GM12878 (cell line): ENCODE measurements around the gene ANKRD28. TPM values are rescaled to one million over a fixed set of nuclear protein-coding genes. Genes with fewer than 3 reads are reported as not detected.

Experiments
- ATF7 ChIP-seq: fragments of 450-650 bp; IDR thresholded peaks from 2 replicates; pipeline ENCODE4 v1.6.1; 2016; ENCODE audit warnings: low read depth, mild to moderate bottlenecking
- BHLHE40 ChIP-seq, 2 experiments: fragments of 450-650 bp in 1 of 2; IDR thresholded peaks; 2 replicates each; pipeline ENCODE4 v1.6.1; 2011 to 2017; ENCODE audit warnings: low read depth in 2 of 2, borderline replicate concordance in 1 of 2, improper control_type of control experiment in 1 of 2, low read length in 1 of 2, mild to moderate bottlenecking in 1 of 2
- BMI1 ChIP-seq: fragments of 450-650 bp; IDR thresholded peaks from 2 replicates; pipeline ENCODE4 v1.6.1; 2016; ENCODE audit warnings: mild to moderate bottlenecking, moderate library complexity, borderline replicate concordance
- ESRRA ChIP-seq: IDR thresholded peaks from 2 replicates; pipeline ENCODE4 v1.6.1; 2012; ENCODE audit warnings: mild to moderate bottlenecking, low read length, improper control_type of control experiment
- EZH2 ChIP-seq: IDR thresholded peaks from 2 replicates; pipeline ENCODE4 v1.6.1; 2012; ENCODE audit warnings: low read depth, mild to moderate bottlenecking, control low read depth, inconsistent platforms, low read length, borderline replicate concordance; ENCODE audit not compliant: control insufficient read depth
- FOS ChIP-seq: IDR thresholded peaks from 3 replicates; pipeline ENCODE4 v1.6.1; 2011; ENCODE audit warnings: borderline replicate concordance; ENCODE audit not compliant: insufficient read length; ENCODE audit errors: extremely low read depth
- IRF4 ChIP-seq: IDR thresholded peaks from 2 replicates; pipeline ENCODE4 v1.6.1; 2011; ENCODE audit warnings: low read depth, low read length
- MEF2B ChIP-seq: fragments of 450-650 bp; IDR thresholded peaks from 2 replicates; pipeline ENCODE4 v1.6.1; 2018; ENCODE audit warnings: mild to moderate bottlenecking, moderate library complexity; ENCODE audit not compliant: partially characterized antibody, poor library complexity, severe bottlenecking
- MTA2 ChIP-seq: fragments of 450-650 bp; IDR thresholded peaks from 2 replicates; pipeline ENCODE4 v1.6.1; 2016; ENCODE audit warnings: low read depth, mild to moderate bottlenecking, moderate library complexity
- NBN ChIP-seq: fragments of 450-650 bp; IDR thresholded peaks from 2 replicates; pipeline ENCODE4 v1.6.1; 2016
- NFIC ChIP-seq: IDR thresholded peaks from 2 replicates; pipeline ENCODE4 v1.6.1; 2012; ENCODE audit warnings: low read depth, mild to moderate bottlenecking, inconsistent platforms, low read length, moderate library complexity
- NFXL1 ChIP-seq: fragments of 450-650 bp; IDR thresholded peaks from 2 replicates; pipeline ENCODE4 v1.6.1; 2017; ENCODE audit warnings: antibody characterized with exemption, mild to moderate bottlenecking, borderline replicate concordance
- POU2F2 ChIP-seq: IDR thresholded peaks from 3 replicates; pipeline ENCODE4 v1.6.1; 2011; ENCODE audit warnings: low read depth, mild to moderate bottlenecking, low read length, borderline replicate concordance
- SIX5 ChIP-seq: IDR thresholded peaks from 2 replicates; pipeline ENCODE4 v1.6.1; 2011; ENCODE audit warnings: mild to moderate bottlenecking, low read depth, low read length, moderate library complexity; ENCODE audit not compliant: severe bottlenecking
- SMC3 ChIP-seq: IDR thresholded peaks from 2 replicates; pipeline ENCODE4 v1.6.1; 2011; ENCODE audit warnings: low read length, improper control_type of control experiment, borderline replicate concordance
- SREBF1 ChIP-seq: IDR thresholded peaks from 2 replicates; pipeline ENCODE4 v1.6.1; 2012; ENCODE audit warnings: mild to moderate bottlenecking, low read length
- STAT3 ChIP-seq: IDR thresholded peaks from 2 replicates; pipeline ENCODE4 v1.6.1; 2011; ENCODE audit warnings: low read depth, low read length, improper control_type of control experiment
- polyA plus RNA-seq, 11 experiments: library from polyadenylated mRNA; depleted of rRNA in 4 of 11; unstranded in 6 of 11; stranded (reverse) in 5 of 11; fragments of >200 nt; fragmentation: Nextera tagmentation in 4 of 11; fragmentation: Illumina TruSeq in 1 of 11; extraction: Ambion mirVana in 4 of 11; extraction: Trizol in 1 of 11; gene quantifications; 1 replicate in 1 of 11; 2 replicates in 10 of 11; pipeline versions ENCODE4 v1.2.1 to v1.2.3, GENCODE V29; 2011 to 2016; ENCODE audit warnings: inconsistent platforms in 2 of 11, missing spikeins in 2 of 11, low read depth in 1 of 11
- total RNA-seq, 4 experiments: library from RNA; depleted of rRNA in 3 of 4; stranded (reverse); fragments of >200 nt in 3 of 4; fragmentation: Illumina TruSeq in 1 of 4; extraction: Trizol in 1 of 4; gene quantifications; 2 replicates each; pipeline versions ENCODE4 v1.2.1 to v1.2.3, GENCODE V29; 2013 to 2021
- TF ChIP-seq, protein P1 (sequence below): fragments of 150-350 bp; IDR thresholded peaks from 2 replicates; pipeline ENCODE4 v1.6.1; 2016; ENCODE audit warnings: low read depth, low read length
- TF ChIP-seq, protein P2 (sequence below): IDR thresholded peaks from 2 replicates; pipeline ENCODE4 v1.6.1; 2011; ENCODE audit warnings: borderline replicate concordance, low read depth, mild to moderate bottlenecking, moderate library complexity, low read length; ENCODE audit not compliant: insufficient read depth, poor library complexity, severe bottlenecking
- TF ChIP-seq, protein P3 (sequence below): fragments of 450-650 bp; IDR thresholded peaks from 2 replicates; pipeline ENCODE4 v1.6.1; 2018; ENCODE audit warnings: borderline replicate concordance, mild to moderate bottlenecking; ENCODE audit not compliant: partially characterized antibody
- TF ChIP-seq, protein P4 (sequence below): fragments of 450-650 bp; IDR thresholded peaks from 2 replicates; pipeline ENCODE4 v1.6.1; 2017; ENCODE audit warnings: low read depth, mild to moderate bottlenecking, moderate library complexity

ANKRD28 gene
- total and polyA plus RNA-seq, 10 of the 15 experiments (the other 5 are each of a cell fraction or from before 2014, with no cell fraction given), result 11.2 to 105 (median 38.3) TPM

DNA sequence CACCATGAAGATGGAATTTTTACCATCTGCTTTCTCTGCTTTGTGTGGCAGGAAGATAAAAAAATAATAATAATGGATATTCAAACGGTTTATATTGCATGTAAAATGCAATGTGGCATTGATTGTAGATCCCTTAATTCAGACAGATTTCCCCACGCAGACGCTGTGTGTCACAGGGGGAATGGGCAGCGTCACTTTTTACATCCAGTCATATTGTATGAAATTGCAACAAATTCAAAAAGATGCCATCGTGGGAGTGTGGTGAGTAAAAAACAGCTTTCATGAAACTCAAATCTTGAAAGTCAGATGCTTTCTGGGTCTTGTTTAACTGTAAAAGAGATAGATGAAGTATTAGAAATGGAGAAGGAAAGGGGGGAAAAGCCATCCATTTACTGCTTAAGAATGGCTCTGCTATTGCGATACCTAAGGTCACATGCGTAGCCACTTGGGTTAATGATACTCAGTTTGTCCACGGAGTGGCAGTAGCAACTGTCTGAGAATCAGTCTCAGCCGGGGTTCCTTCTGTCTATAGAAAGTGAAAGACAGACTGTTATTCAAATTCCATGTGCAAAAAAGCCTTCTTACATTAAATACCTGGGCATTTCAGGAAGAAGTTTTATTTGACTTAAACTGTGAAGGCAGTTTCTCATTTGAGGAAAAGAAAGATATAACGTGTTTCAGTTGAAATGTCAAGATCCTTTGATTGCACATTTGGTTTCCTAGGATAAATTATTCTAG, 167.8 kb downstream of the ANKRD28 start (continued):
- TF ChIP-seq SREBF1, result no peak
- no peak for TF ChIP-seq EZH2
- peak; percentile 72 to 76; a peak in 3 of 4 replicates for TF ChIP-seq BHLHE40 (IDR thresholded peaks at IDR 0.05; ENCODE audit: borderline replicate concordance in 1 of 2, low read depth in 2 of 2, low read length in 1 of 2)
- no peak for TF ChIP-seq MTA2
- TF ChIP-seq, protein P1, sequence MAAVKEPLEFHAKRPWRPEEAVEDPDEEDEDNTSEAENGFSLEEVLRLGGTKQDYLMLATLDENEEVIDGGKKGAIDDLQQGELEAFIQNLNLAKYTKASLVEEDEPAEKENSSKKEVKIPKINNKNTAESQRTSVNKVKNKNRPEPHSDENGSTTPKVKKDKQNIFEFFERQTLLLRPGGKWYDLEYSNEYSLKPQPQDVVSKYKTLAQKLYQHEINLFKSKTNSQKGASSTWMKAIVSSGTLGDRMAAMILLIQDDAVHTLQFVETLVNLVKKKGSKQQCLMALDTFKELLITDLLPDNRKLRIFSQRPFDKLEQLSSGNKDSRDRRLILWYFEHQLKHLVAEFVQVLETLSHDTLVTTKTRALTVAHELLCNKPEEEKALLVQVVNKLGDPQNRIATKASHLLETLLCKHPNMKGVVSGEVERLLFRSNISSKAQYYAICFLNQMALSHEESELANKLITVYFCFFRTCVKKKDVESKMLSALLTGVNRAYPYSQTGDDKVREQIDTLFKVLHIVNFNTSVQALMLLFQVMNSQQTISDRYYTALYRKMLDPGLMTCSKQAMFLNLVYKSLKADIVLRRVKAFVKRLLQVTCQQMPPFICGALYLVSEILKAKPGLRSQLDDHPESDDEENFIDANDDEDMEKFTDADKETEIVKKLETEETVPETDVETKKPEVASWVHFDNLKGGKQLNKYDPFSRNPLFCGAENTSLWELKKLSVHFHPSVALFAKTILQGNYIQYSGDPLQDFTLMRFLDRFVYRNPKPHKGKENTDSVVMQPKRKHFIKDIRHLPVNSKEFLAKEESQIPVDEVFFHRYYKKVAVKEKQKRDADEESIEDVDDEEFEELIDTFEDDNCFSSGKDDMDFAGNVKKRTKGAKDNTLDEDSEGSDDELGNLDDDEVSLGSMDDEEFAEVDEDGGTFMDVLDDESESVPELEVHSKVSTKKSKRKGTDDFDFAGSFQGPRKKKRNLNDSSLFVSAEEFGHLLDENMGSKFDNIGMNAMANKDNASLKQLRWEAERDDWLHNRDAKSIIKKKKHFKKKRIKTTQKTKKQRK, result no peak
- TF ChIP-seq NFIC, result no peak
- TF ChIP-seq, protein P2, sequence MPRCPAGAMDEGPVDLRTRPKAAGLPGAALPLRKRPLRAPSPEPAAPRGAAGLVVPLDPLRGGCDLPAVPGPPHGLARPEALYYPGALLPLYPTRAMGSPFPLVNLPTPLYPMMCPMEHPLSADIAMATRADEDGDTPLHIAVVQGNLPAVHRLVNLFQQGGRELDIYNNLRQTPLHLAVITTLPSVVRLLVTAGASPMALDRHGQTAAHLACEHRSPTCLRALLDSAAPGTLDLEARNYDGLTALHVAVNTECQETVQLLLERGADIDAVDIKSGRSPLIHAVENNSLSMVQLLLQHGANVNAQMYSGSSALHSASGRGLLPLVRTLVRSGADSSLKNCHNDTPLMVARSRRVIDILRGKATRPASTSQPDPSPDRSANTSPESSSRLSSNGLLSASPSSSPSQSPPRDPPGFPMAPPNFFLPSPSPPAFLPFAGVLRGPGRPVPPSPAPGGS, result no peak
- TF ChIP-seq NBN, result no peak; the same call in 1 of the 2 replicates
- no peak for TF ChIP-seq ATF7
- TF ChIP-seq IRF4, result 0 out of 2 replicates have a peak, but pooled peaks have one; percentile 40
- no peak for TF ChIP-seq FOS
- no peak for TF ChIP-seq NFXL1
- TF ChIP-seq SMC3, result peak; percentile 94
- TF ChIP-seq, protein P3, sequence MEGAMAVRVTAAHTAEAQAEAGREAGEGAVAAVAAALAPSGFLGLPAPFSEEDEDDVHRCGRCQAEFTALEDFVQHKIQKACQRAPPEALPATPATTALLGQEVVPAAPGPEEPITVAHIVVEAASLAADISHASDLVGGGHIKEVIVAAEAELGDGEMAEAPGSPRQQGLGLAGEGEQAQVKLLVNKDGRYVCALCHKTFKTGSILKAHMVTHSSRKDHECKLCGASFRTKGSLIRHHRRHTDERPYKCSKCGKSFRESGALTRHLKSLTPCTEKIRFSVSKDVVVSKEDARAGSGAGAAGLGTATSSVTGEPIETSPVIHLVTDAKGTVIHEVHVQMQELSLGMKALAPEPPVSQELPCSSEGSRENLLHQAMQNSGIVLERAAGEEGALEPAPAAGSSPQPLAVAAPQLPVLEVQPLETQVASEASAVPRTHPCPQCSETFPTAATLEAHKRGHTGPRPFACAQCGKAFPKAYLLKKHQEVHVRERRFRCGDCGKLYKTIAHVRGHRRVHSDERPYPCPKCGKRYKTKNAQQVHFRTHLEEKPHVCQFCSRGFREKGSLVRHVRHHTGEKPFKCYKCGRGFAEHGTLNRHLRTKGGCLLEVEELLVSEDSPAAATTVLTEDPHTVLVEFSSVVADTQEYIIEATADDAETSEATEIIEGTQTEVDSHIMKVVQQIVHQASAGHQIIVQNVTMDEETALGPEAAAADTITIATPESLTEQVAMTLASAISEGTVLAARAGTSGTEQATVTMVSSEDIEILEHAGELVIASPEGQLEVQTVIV, result no peak
- TF ChIP-seq SIX5, result no peak
- TF ChIP-seq ESRRA, result no peak
- peak; percentile 43 for TF ChIP-seq MEF2B
- peak; percentile 75; the same call in 1 of the 3 replicates for TF ChIP-seq POU2F2
- TF ChIP-seq STAT3, result 0 out of 2 replicates have a peak, but pooled peaks have one; percentile 79
- TF ChIP-seq, protein P4, sequence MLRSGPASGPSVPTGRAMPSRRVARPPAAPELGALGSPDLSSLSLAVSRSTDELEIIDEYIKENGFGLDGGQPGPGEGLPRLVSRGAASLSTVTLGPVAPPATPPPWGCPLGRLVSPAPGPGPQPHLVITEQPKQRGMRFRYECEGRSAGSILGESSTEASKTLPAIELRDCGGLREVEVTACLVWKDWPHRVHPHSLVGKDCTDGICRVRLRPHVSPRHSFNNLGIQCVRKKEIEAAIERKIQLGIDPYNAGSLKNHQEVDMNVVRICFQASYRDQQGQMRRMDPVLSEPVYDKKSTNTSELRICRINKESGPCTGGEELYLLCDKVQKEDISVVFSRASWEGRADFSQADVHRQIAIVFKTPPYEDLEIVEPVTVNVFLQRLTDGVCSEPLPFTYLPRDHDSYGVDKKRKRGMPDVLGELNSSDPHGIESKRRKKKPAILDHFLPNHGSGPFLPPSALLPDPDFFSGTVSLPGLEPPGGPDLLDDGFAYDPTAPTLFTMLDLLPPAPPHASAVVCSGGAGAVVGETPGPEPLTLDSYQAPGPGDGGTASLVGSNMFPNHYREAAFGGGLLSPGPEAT, result no peak; the same call in 1 of the 2 replicates
- TF ChIP-seq BMI1, result no peak
